ENCODE data around the gene ADO.
A peak's percentile ranks its signal among the peaks of the same experiment; 100 is the strongest.

ADO gene

GRCh38 chr10:62796896-62797295, 7.6 kb upstream of the ADO start:
- Histone ChIP-seq H3K36me3 (no peaks in the 10 kb centered on the region), H3K4me3 (ENCODE audit: low read depth, low read length) (no peak overlapping the region), H3K27ac (no peak overlapping the region), H3K27me3 (ENCODE audit: insufficient read depth, low read depth, severe bottlenecking) (peaks cover 44% of the 10 kb centered on the region), H3K9me3 (ENCODE audit: severe bottlenecking) (no peaks in the 10 kb centered on the region)
- TF ChIP-seq CTCF (IDR thresholded peaks at IDR 0.05; ENCODE audit: low read depth, low read length) = no peak
- DNase-seq = no peak

- H3K36me3 ChIP-seq = peaks cover 10% of the 10 kb centered on the region
- H3K4me3 ChIP-seq (ENCODE audit: low read depth, low read length) = no peak overlapping the region
- no peak for DNase-seq
- peaks cover 19% of the 10 kb centered on the region for H3K27me3 ChIP-seq (ENCODE audit: insufficient read depth, low read depth, severe bottlenecking)
- H3K27ac ChIP-seq = no peak overlapping the region
- no peak for TF ChIP-seq CTCF (IDR thresholded peaks at IDR 0.05; ENCODE audit: low read depth, low read length)
- H3K9me3 ChIP-seq (ENCODE audit: severe bottlenecking) = no peaks in the 10 kb centered on the region
These were observed 2.6 kb upstream of the ADO start for GRCh38 chr10:62801871-62802270.

DNA sequence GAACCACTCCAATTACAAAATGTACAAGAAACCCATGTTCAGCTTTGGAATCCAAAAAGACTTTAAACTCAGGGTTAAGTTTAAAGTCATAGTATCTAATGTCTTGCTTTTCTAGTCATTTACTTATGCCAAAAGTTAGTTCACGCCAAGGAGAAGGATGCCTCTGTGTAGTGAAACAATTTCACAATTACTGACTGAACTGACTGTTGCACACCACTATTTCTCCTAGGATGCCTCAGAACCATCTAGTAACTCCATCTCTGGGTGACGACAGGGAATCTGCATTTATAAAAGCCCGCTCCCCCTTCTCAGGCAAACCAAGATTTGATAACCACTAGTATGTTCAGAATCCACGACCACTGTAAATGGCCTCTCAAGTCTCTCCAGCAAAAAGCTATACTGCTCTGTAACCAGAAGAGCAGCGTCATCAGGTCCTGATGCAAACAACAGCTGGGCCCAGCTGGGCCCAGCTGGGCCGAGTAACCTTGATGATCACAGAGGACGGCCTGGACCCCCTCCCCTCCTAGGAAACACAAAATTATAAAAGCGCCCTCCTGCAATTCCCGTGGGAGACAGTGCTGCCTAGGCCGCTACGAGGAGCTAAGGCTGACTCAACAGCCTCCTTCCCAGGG, 680 bp upstream of the ADO start:
- peak overlapping the region; percentile 93 for H3K27ac ChIP-seq
- no peak for TF ChIP-seq CTCF (IDR thresholded peaks at IDR 0.05; ENCODE audit: low read depth, low read length)
- no peak for DNase-seq

DNA sequence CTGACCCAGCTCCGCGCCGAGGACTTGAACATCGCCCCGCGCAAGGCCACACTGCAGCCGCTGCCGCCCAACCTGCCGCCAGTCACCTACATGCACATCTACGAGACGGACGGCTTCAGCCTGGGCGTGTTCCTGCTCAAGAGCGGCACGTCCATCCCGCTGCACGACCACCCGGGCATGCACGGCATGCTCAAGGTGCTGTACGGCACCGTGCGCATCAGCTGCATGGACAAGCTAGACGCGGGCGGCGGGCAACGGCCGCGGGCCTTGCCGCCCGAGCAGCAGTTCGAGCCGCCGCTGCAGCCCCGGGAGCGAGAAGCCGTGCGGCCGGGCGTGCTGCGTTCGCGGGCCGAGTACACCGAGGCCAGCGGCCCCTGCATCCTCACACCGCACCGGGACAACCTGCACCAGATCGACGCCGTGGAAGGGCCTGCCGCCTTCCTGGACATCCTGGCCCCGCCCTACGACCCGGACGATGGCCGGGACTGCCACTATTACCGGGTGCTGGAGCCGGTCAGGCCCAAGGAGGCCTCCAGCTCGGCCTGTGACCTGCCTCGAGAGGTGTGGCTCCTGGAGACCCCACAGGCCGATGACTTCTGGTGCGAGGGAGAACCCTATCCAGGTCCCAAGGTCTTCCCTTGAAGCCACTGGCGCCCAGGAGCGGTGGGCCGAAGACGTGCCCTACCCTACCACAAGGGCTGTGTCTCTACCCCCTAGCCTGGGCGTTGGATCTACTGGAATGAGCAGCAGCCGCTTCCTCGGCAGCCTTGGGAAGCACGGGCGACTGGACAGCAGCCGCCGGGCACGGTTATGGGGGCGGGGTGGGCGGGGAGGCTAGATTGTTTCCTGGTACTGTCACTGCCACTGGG, 945 bp downstream of the ADO start:
- peaks cover 4% of the 10 kb centered on the region for H3K27me3 ChIP-seq (ENCODE audit: insufficient read depth, low read depth, severe bottlenecking)
- peak; percentile 42 for DNase-seq
- no peak for TF ChIP-seq CTCF (IDR thresholded peaks at IDR 0.05; ENCODE audit: low read depth, low read length)
- peak overlapping the region; percentile 69 for H3K4me3 ChIP-seq (ENCODE audit: low read depth, low read length)
- H3K36me3 ChIP-seq = peaks cover 16% of the 10 kb centered on the region
- H3K9me3 ChIP-seq (ENCODE audit: severe bottlenecking) = no peaks in the 10 kb centered on the region
- peak overlapping the region; percentile 93 for H3K27ac ChIP-seq

More for the DNA sequence above, 680 bp upstream of the ADO start:
- Histone ChIP-seq H3K4me3 (ENCODE audit: low read depth, low read length) (peak overlapping the region; percentile 69), H3K9me3 (ENCODE audit: severe bottlenecking) (no peaks in the 10 kb centered on the region), H3K27me3 (ENCODE audit: insufficient read depth, low read depth, severe bottlenecking) (peaks cover 13% of the 10 kb centered on the region), H3K36me3 (peaks cover 16% of the 10 kb centered on the region)

DNA sequence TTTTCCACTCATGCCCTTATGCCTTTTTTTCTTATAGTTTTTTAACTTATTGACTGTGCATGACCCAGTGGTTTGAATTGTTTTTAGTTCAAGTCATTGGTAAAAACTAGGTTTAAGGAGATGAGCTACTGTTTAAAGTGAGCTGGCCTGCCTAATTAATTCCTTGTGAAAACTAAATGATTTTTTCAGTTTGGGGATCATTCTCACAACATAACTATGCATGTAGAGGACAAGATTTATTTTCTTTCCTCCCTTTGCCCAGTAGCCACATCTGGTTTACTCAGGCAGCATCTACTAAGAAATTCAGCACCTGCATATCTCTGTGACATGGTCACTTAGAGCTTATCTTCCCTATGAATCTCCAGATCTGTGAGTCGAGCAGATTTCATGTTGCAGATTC, 1.7 kb downstream of the ADO start:
- Histone ChIP-seq H3K36me3 (peaks cover 16% of the 10 kb centered on the region), H3K4me3 (ENCODE audit: low read depth, low read length) (peak overlapping the region; percentile 69), H3K9me3 (ENCODE audit: severe bottlenecking) (no peaks in the 10 kb centered on the region), H3K27ac (no peak overlapping the region), H3K27me3 (ENCODE audit: insufficient read depth, low read depth, severe bottlenecking) (no peaks in the 10 kb centered on the region)
- no peak for DNase-seq
- TF ChIP-seq CTCF (IDR thresholded peaks at IDR 0.05; ENCODE audit: low read depth, low read length) = no peak

Measured in WERI-Rb-1 (cell line).